GM23248 (cell line): ENCODE measurements around the gene MEG3.

Experiments
- EZH2 ChIP-seq: fragments of 200-600 bp; sonication (generic); IDR thresholded peaks from 2 replicates; pipeline ENCODE4 v1.6.1; 2018; ENCODE audit warnings: antibody characterized with exemption, mild to moderate bottlenecking; ENCODE audit not compliant: insufficient read depth, poor library complexity, severe bottlenecking
- EZH2phosphoT487 ChIP-seq: fragments of 200-600 bp; sonication (generic); IDR thresholded peaks from 2 replicates; pipeline ENCODE4 v1.6.1; 2018; ENCODE audit warnings: antibody characterized with exemption, moderate library complexity, mild to moderate bottlenecking, low read depth; ENCODE audit not compliant: insufficient read depth

- TF ChIP-seq EZH2 (no peak), EZH2phosphoT487 (no peak)
Measured at GRCh38 chr14:100828031-100828769, 2.3 kb downstream of the MEG3 start.
